HG02623 (cell line): ENCODE data around the gene GPHN.

Experiments
- ATAC-seq: cut with Tn5 transposase; IDR thresholded peaks from one replicate; pipeline ENCODE4 v1.9.1; 2021; ENCODE audit warnings: moderate library complexity; ENCODE audit not compliant: unreplicated experiment

The GPHN gene

DNA sequence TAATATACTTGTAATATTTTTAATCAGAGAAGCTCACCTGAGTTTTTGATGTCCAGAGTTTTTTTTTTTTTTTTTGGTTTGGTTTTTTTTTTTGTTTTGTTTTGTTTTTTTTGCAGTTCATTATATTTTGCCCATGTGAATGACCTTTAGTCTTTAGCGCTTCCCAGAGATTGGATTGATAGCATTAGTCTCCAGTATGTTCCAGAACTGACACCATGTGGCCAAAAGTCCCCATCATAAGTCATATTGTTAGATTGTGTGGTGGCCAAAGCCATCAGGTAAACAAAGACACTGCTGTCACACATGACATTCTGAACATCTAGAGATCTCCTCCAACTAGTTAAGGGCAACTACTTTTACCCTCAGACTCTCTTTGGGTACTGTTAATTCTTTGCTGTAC, 408.5 kb downstream of the GPHN start:
- ATAC-seq: no peak

DNA sequence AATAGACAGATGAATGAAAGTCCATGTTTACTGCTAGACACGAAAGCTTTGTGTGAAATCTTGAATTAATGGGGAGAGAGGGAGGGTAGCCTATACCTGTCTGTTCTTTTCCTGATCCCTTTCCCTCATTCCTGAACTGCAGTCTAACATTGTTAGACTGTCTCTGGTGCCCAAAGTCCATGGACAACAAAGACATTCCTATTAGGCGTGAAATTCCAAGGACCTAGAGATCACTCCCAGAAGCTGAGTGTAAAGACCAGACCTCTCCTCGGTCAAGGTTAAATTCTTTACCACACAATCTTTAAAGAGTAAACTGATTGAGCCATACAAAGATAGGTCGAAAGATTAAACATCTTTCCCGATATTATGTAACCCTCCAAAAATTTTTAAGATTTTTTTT, 410.6 kb downstream of the GPHN start:
- ATAC-seq: no peak

DNA sequence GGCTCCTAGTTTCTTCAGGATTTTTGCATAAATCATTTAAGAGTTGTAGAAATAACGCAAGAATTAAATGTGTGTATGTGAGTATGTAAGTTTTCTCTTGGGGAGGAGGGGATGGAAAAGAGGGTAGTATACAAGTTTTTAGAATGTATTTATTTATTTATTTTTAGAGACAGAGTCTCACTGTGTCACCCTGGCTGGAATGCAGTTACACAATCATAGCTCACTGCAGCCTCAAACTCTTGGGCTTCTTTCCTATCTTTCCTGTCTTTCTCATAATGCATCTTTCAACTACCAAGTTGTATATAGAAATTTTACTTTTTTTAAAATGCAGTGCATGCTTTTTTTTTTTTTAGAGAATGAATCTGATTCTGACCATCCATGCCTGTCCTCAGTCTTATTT, 412.2 kb downstream of the GPHN start:
- ATAC-seq: no peak

DNA sequence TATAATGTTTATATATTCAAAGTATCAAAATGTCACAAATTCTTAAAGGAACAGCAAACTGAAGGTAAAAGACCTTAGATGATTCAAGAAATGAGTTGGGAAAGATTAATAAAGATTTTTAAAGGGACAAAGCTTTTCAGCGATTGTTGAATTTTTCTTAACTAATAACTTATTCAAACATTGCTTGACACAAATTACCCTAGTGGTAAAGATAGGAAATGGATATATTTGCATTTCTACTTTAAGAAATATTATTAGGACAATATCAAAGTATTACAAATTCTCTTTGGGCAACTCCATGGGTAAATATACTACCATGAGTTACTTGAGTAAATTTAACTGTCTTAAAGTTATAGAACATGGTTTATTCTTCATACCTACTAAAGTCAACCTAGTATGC, 415.3 kb downstream of the GPHN start:
- ATAC-seq: no peak

DNA sequence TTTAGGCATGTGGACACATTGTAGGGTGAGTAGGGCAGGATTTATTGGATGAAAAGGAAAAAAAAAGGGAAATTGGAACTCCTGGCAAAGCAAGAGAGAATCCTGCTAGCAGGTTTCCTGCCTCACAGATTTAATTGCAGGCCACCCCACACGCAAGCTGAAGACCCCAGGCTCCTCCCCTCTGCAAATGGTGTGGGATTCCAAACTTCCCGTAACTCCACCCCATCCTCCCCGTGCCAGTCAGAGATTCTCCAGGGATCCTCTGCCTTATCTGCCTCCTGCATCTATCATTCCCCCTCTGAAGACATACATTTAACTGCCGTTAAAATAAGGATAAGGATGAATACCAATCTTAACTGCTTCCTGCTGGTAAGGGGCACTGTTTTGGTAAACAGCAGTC, 431.5 kb downstream of the GPHN start:
- no peak for ATAC-seq

DNA sequence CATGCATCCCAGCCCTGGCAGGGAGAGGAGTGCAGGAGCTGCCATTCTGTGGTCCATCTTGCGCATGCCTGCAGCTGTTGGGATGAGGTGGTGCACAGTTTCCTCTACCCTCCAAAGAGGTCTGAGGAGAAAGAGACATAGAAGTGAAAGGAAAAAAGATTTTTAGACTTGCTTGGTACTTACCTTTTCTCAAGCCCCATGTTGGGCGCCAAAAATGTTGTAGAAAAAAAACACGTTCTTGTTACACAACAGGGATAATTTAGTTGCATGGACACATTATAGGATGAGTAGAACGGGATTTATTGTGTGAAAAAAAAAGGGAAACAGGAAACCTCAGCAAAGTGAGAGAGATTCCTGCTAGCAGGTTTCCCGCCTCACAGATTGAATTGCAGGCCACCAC, 436.9 kb downstream of the GPHN start:
- no peak for ATAC-seq

DNA sequence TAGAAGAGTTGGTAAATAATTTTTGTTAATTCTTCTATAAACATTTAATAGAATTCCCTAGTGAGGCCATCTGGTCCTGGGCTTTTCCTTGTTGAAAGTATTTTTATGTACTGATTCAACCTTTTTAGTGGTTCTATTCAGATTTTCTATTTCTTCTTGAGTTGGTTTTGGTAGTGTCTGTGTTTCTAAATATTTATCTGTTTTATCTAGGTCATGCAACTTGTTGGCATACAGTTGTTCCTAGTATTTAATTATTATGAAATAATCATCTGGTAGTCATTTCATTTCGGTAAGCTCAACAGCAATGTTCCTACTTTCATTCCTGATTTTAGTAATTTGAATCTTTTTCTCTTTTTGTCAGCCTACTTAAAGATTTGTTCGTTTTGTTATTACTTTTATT, 447.2 kb downstream of the GPHN start:
- ATAC-seq: no peak

DNA sequence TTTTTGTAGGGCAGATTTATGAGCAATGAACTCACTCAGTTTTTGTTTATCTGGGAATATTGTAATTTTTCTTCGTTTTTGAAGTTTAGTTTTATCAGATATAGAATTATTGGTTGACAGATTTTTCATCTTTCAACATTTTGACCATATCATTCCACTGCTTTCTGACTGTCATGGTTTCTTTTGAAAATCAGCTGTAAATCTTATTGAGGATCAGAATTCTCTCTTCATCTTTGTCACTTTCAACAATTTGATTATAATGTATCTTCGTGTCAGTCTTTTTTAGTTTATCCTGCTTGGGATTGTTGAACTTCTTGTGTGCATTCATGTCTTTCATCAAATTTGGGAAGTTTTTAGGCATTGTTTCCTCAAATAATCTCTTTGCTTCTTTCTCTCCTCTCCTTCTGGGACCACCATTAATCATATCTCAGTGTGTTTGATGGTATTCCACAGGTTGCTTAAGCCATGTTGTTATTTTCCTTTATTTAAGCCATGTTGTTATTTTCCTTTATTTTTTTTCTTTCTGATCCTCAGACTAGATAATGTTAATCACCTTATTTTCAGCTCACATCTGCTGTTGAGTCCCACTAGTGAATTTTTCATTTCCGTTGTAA, 451.6 kb downstream of the GPHN start:
- no peak for ATAC-seq

DNA sequence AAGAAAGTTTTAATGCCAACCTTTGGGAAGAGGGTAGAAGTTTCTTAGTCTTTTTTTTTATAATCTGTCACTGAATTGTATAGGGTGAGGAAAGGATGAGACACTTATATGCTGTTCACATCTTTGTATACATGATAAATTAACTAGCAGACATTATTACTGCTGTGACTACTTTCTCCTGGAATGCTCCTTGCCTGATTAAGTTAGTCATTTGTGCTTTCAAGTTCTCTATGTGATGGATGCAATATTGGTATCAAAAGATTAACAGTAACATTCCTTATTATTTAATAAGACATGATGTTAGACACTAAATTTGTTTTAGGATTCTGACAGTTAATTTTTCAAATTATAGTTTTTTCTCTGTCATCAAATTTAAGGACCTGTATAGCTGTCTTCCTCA, 457.9 kb downstream of the GPHN start:
- no peak for ATAC-seq

DNA sequence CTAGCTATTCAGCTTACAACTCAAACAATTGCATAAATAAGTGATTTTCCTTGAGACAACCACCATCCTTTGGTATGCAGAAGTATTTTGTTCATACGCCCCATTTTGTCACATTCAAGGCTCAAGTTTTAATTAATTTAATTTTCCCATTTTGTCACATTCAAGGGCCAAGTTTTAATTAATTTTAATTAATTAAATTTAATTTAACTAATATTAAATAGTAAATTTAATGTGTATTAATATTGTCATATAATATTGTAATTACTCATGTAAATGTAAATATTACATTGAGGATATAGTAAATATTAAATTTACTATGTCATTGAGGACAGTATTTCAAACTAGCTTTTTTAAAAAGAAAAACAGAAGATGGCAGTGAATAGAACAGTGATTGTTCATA, 464.5 kb downstream of the GPHN start:
- ATAC-seq: no peak

DNA sequence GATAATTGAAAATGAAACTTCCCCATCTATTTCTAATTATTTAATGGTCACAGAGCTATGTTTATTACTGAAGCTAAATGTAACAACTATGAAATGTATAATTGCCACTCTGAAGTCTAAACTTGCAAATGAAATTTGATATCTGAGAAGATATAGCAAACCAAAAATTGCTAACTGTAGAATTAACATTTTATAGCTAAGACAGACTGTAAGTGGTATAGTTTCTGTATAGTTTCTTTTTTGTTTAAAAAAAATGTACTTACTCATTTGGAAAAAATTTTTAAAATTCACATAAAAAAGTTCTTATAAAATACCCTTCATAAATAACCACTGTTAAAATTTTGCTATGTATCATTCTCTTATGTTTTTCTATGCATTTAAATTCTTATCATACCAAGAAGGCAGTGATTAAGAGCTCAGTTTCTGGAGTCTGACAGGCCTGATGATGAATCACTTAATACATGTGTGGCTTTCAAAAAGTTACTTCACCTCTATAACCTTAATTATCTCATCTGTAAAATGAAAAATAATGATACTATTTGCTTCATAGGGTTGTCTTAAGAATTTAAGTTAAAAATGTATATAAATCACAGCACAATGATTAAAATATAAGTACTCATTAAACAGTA, 466.6 kb downstream of the GPHN start:
- ATAC-seq: no peak

DNA sequence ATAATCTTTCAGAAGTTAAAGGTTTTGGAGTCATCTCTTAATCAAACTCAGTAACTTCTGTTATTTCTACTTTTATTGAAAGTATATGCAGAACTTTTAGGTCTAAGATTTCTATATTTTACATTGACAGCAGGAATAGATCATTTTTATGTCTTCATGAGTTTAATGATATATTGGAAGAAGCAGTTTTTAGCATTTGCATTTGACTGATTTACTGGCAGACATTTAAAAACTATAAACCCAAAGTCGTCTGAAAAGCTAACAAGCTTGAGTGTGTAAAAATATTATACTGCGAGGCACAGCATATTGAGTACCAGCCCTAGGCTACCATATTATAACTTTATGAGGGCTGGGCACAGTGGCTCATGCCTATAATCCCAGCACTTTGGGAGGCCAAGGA, 467.3 kb downstream of the GPHN start:
- no peak for ATAC-seq

DNA sequence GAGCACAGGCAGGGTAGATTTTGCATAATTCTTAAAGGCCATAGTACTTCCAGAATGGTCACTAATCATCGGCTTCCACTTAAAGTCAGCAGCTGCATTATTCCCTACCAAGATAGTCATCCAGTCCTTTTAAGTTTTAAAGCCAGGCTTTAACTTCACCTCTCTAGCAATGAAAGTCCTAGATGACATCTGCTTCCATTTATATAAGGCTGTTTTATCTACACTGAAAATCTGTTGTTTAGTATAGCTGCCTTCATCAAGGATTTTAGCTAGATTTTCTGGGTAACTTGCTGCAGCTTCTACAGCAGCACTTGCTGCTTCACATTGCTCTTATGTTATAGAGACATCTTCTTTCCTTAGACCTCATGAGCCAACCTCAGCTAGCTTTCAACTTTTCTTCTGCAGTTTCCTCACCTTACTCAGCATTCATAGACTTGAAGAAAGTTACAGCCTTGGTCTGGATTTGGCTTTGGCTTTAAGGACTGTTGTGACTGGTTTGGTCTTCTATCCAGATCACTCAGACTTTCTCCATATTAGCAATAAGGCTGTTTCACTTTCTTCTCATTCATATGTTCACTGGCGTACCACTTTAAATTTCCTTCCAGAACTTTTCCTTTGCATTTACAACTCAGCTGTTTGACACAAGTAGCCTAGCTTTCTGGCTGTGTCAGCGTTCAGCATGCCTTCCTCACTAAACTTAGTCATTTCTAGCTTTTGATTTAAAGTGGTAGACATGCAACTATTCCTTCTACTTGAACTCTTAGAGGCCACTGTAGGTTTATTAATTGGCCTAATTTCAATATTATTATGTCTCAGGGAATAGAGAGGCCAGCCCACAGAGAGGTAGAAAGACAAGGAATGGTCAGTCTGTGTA, 471.4 kb downstream of the GPHN start:
- no peak for ATAC-seq

DNA sequence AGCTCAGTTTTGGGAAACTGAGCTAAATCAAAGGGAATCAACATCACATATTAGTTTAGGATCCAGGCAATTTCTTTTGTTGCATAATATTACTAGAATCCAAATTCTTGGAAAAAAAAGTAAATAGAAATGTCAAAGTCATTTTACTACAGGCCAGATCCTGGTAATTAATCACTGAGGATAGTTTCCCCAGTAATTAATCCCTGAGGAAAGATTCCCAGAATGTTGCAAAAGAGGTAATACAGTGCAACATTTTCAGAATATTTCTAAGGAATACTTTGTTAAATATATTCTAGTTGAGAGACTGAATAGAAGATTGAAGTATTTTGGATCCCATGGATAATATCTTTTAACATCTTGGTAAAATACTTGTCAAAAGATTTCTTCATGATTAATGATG, 474.3 kb downstream of the GPHN start:
- no peak for ATAC-seq

DNA sequence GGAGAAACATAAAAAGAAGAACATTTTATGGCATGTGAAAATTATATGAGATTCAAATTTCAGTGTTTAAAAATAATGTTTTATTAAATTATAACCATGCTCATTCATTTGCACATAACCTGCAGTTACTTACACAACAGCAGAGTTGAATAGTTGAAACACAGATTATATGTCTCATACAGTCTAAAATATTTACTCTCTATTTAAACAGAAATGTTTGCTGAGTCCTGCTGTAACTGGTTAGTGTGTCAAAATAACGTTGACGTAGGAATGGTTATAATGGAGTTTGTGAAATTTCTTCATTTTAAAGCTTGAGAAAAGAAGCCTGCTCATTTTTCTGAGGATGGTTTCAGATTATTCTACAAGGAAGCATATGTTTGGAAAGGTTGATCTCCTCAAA, 484.8 kb downstream of the GPHN start:
- no peak for ATAC-seq

DNA sequence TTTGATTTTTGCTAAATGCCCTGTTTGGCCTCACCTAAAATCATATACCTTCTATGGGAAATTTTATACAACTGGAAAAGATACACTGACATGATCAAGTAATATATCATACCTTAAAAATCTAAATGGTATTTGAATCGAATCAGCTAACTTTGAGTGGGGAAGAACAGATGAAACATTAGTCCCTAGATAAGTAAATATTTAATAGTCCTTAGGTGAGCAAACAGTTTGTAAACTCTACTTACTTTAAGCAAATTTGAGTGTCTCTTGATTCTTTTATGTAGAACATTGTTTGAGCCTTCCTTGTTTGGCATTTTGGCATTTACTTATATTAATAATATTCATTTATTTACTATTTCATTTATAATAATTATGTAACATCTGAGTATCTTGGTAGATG, 485.6 kb downstream of the GPHN start:
- no peak for ATAC-seq

DNA sequence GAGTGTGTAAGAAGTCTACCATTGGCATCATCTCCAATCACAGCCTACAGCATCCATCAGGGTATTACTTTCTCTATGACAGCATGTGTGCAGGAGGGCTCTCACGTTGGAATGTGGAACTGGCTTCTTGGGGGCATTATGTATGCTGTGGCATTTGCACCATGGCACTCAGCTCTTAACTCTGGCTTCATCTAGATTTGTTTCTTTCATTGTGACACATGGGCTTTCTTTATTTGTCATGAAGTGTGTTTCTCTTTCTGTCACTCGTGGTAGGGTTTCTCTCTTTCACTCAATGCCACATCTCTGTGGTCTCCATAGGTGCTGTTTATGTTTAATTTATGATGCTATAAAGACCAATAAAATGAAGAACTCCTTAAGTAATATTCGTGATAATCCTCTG, 490.1 kb downstream of the GPHN start:
- ATAC-seq: no peak

DNA sequence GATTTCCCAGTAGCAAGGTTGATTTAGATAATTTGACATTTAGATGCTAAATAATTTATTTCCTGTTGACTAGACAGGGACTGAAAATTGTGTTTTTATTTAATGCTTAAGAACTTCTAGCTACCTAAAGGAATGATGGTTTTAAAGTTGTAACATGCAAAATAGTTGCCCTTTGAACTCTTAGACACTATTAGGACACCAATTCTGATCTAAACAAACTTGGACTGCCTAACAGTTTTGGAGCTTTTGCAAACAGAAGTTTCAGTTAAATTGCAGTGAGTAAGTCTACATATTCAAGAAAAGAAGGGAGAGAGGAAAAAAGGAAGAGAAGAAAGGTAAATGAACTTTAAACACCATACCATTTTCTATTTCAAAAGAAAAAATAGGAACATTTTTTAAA, 492.0 kb downstream of the GPHN start:
- no peak for ATAC-seq

DNA sequence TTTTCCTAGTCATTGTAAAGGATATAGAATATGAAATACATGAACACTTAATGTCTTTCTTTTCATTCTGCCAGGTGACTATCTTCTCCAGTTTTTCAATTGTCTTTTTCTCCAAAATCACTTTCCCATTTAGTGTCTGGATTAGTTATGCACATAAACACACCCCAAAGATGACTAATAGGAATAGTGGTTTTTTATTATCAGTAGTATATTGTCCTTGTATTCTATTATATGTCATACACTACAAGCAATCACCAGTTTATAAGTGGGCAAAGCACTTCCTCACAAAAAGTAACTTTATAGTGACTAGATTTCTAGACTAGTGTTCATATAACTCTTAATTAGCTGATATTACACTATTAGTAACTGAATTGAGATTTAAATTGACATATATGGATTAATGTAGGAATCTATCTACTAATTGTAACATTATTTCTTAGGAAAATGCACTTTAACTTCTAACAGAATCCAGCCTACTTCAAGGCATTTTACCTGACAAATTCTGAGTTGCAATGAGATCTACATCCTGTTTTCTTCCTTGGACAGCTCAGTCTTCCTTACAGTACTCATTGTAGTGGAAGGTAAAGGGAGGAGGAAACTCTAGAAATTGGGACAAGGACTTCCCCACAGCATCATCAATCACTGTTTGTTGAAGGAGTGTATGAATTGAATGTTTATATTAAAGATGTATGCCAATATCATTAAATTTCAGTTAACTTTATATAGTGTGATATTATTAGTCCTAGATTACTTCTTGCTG, 495.2 kb downstream of the GPHN start:
- ATAC-seq: no peak

DNA sequence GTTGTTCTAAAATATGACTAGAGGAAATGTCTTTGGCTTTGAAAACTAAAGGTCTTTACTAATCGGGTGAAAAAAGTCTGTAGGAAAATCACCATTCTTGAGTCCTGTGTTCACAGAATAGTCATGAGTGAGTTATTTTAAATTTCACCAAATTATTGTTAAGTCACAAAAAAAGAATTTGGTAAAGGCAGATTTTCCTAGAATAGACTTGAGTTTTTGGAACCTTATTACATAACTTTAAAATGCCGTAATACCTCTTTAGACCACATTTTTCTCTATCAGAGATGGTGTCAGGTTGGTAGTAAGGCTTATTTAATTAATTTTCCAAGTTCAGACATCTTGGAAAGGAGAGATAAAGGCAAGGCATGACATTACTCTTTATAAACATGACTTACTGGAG, 496.6 kb downstream of the GPHN start:
- no peak for ATAC-seq

DNA sequence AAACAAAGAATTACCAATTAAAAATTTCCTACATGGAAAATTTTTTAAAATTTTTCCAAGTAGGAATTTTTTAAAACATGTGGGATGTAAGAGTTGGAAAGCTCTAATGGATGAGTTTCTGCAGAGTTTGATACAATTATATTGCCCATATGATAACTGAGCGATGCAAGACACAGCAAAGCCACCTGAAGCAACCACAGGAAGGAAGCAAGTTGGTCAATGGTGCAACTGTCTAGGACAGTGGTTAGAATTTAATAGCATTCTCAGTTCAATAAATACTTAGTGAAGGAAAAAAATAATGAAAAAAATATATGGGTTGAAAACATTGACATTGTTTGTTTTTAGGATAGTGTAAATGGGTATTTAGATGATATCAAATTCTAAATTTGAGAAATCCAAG, 502.7 kb downstream of the GPHN start:
- ATAC-seq: no peak

DNA sequence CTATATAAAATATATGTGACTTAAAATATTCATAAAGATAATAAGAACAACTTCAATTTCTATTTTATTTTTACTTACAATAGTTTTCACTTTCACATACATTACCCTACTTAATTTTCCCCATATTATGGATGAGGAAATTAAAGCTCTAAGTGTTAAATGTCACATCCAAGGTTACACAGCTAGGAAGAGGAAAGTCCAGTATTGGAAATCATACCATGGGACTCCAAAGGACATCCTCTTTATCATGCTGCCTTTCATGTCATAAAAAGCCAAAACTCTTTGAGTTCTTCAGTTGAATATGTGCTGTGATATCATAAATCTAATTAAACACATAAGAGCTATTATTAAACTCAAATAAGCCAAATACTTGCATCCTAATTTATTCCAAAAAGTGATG, 508.9 kb downstream of the GPHN start:
- no peak for ATAC-seq
